ENCODE results near the gene ARHGEF9. TPM values are rescaled to one million over a fixed set of nuclear protein-coding genes. Genes with fewer than 3 reads are reported as not detected.
"Not testable (repeated sequence)": the region's sequence is repeated elsewhere in the genome, so short reads cannot be mapped to it uniquely, and the experiment has no call there.

The ARHGEF9 gene
- total RNA-seq (10 to 100 TPM; 14.2 to 29.8 (median 19.6) TPM), polyA plus RNA-seq (10 to 100 TPM in 1 of 3 donors, 1 to 10 TPM in 2; 8.3 to 10.6 (median 9.9) TPM)
- long read RNA-seq, donor 1, result 0 reads
- long read RNA-seq, donor 2, partial matches to known transcripts, result 8 of 8 reads
- long read RNA-seq, donor 2, other reads (novel, unspliced or antisense), result 0 of 8 reads

GRCh38 chrX:63784902-63785707 lies at the start of gene ARHGEF9:
ARHGEF9 (minus strand) TSS chrX:63785214; CDS start chrX:63785145, 69 bp downstream.
- no peaks in the 10 kb centered on the region for H3K36me3 ChIP-seq
- peak; percentile 76 for DNase-seq
- H3K4me1 ChIP-seq, result no peaks in the 10 kb centered on the region
- intact Hi-C loops (cut with DNase I; ENCODE audit: low total_unique reads), result no loop called here
- WGBS, 5 donors, result 2 to 41% (median 14%) methylated on average over 7 to 30 of the region's 30 CpGs
- H3K27ac ChIP-seq, result peak within 1 kb of the TSS in 2 of 8 donors; percentile 18 to 20
- no peak for TF ChIP-seq CTCF (IDR thresholded peaks at IDR 0.05 in 8 of 11, conservative IDR thresholded peaks at IDR 0.05 in 3 of 11)
- no peak for TF ChIP-seq POLR2AphosphoS5 (IDR thresholded peaks at IDR 0.05)
- TF ChIP-seq POLR2A (IDR thresholded peaks at IDR 0.05), result no peak
- peak within 1 kb of the TSS in 7 of 8 donors; percentile 13 to 66 (median 31) for H3K4me3 ChIP-seq
- peaks cover 0 to 22% (median 0%) of the 10 kb centered on the region in 7 donors for H3K27me3 ChIP-seq (replicated peaks in 1 of 7)
- H3K9me3 ChIP-seq, result peaks cover 0 to 3% (median 0%) of the 10 kb centered on the region in 8 donors

- peaks cover 0 to 50% (median 6%) of the 10 kb centered on the region in 8 donors for H3K9me3 ChIP-seq
- H3K4me1 ChIP-seq; DNase-seq; H3K36me3 ChIP-seq; H3K27ac ChIP-seq; H3K27me3 ChIP-seq (replicated peaks in 1 of 7); intact Hi-C loops (cut with DNase I; ENCODE audit: low total_unique reads); H3K4me3 ChIP-seq: not testable (repeated sequence)
- WGBS, 5 donors, result 91 to 96% (median 94%) methylated on average over 10 to 23 of the region's 23 CpGs; no CpG with 5 or more reads in 1 of the 5 donors
These were observed 40.4 kb upstream of the ARHGEF9 start for GRCh38 chrX:63825446-63825845.

GRCh38 chrX:63818156-63818555 lies 33.1 kb upstream of the ARHGEF9 start:
- DNase-seq, result no peak
- Histone ChIP-seq H3K27me3 (replicated peaks in 1 of 7) (no peaks in the 10 kb centered on the region), H3K36me3 (no peaks in the 10 kb centered on the region), H3K4me1 (no peaks in the 10 kb centered on the region), H3K27ac (no peak overlapping the region), H3K9me3 (peaks cover 0 to 9% (median 0%) of the 10 kb centered on the region in 8 donors), H3K4me3 (no peak overlapping the region)
- no peak for TF ChIP-seq CTCF (IDR thresholded peaks at IDR 0.05 in 8 of 11, conservative IDR thresholded peaks at IDR 0.05 in 3 of 11)
- TF ChIP-seq POLR2AphosphoS5 (IDR thresholded peaks at IDR 0.05), result no peak
- TF ChIP-seq POLR2A (IDR thresholded peaks at IDR 0.05), result no peak
- intact Hi-C loops (cut with DNase I; ENCODE audit: low total_unique reads), result no loop called here
- 85 to 96% (median 95%) methylated on average over 1 to 4 of the region's 4 CpGs for WGBS, 5 donors

- TF ChIP-seq POLR2A (IDR thresholded peaks at IDR 0.05) (no peak), POLR2AphosphoS5 (IDR thresholded peaks at IDR 0.05) (no peak), CTCF (IDR thresholded peaks at IDR 0.05 in 8 of 11, conservative IDR thresholded peaks at IDR 0.05 in 3 of 11) (no peak)
- Histone ChIP-seq H3K9me3 (peaks cover 0 to 5% (median 0%) of the 10 kb centered on the region in 8 donors), H3K4me3 (no peak overlapping the region), H3K27me3 (replicated peaks in 1 of 7) (no peaks in the 10 kb centered on the region), H3K27ac (no peak overlapping the region), H3K4me1 (no peaks in the 10 kb centered on the region), H3K36me3 (no peaks in the 10 kb centered on the region)
- intact Hi-C loops (cut with DNase I; ENCODE audit: low total_unique reads), result no loop called here
- DNase-seq, result no peak
- 42 to 97% (median 80%) methylated on average over 3 to 4 of the region's 4 CpGs for WGBS, 5 donors
These were observed 32.7 kb upstream of the ARHGEF9 start for GRCh38 chrX:63817696-63818095.
